Measurements from ENCODE around the gene WDR47.
A peak's percentile ranks its signal among the peaks of the same experiment; 100 is the strongest.
"Not testable (repeated sequence)": the region's sequence is repeated elsewhere in the genome, so short reads cannot be mapped to it uniquely, and the experiment has no call there.

The WDR47 gene

DNA sequence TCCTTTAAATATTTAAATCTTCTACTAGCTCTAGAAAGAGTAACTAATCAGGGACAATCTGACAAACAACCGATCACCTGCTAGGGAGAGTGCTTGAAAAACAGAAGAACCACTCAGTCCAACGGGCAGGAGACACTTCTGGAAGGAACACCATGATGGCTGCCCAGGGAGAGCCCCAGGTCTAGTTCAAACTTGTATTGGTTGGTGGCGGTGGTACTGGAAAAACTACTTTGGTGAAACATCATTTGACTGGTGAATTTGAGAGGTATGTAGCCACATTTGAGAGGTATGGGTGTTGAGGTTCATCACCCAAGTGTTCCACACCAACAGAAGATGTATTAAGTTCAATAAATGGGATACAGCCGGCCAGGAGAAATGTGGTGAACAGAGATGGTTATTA lies 4.8 kb upstream of the WDR47 start:
- H3K4me1 ChIP-seq (ENCODE audit: control insufficient read depth, insufficient read depth, low read length): no peaks in the 10 kb centered on the region
- no peak overlapping the region for H3K4me3 ChIP-seq (ENCODE audit: low read length)
- H3K36me3 ChIP-seq (ENCODE audit: control insufficient read depth, insufficient read depth, low read length): no peaks in the 10 kb centered on the region
- H3K9ac ChIP-seq (ENCODE audit: low read length): no peak overlapping the region
- H3K9me3 ChIP-seq (ENCODE audit: control insufficient read depth, low read length): no peaks in the 10 kb centered on the region
- no peaks in the 10 kb centered on the region for H3K27me3 ChIP-seq (ENCODE audit: control insufficient read depth, insufficient read depth, low read length)

DNA sequence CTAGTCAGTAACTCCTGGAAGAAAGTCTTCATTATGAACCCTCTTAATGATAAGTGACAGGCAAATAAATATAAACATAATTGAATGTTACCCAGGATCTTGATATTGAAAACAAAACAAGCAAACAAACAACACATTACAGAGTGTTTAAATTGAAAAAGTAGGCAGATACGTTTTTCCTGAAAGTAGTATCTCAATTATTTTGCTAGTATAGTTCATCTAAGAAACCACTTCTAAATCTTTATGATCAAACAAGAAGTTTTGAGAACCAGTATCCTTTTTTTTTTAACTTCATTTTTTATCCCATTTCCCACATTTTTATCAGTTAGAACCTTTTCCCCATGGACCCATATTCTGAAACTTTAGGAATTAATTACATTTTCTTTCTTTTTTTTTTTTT lies 3.7 kb upstream of the WDR47 start:
- Histone ChIP-seq H3K4me3 (ENCODE audit: low read length) (no peak overlapping the region), H3K27me3 (ENCODE audit: control insufficient read depth, insufficient read depth, low read length) (no peaks in the 10 kb centered on the region), H3K36me3 (ENCODE audit: control insufficient read depth, insufficient read depth, low read length) (no peaks in the 10 kb centered on the region), H3K9me3 (ENCODE audit: control insufficient read depth, low read length) (no peaks in the 10 kb centered on the region), H3K9ac (ENCODE audit: low read length) (no peak overlapping the region), H3K4me1 (ENCODE audit: control insufficient read depth, insufficient read depth, low read length) (no peaks in the 10 kb centered on the region)

DNA sequence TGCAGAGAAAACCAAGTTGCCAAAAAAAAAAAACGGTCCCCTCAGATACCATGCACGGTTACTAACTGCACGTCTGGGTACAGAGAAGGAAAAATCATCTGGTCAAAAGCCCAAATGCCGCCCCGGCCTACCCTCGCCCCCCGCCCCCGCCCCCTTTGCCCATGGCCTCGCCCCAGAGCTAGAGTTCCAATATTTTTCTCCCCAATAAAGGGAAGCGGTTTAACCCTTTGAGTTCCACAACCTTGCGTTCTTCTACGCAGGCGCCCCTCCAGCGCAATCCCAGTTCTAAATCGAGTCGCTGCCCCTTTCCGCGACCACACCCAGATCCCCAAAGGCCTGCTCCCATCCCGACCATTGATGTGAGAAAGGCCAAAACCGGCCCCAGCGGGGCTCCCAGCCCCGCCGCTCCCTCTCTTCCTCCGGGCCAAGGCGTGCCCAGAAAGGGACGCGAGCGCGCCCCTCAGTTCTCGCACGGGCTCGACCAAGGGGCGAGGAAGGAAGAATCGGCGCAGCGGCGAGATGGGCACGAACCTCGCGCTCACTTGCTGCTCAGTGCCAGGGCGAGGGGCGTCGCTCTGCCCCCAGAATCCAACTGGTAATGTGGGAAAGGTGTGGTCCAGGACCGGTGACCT lies 797 bp downstream of the WDR47 start:
- H3K36me3 ChIP-seq (ENCODE audit: control insufficient read depth, insufficient read depth, low read length): no peaks in the 10 kb centered on the region
- H3K9ac ChIP-seq (ENCODE audit: low read length): peak overlapping the region; percentile 86
- H3K4me1 ChIP-seq (ENCODE audit: control insufficient read depth, insufficient read depth, low read length): no peaks in the 10 kb centered on the region
- no peaks in the 10 kb centered on the region for H3K9me3 ChIP-seq (ENCODE audit: control insufficient read depth, low read length)
- H3K27me3 ChIP-seq (ENCODE audit: control insufficient read depth, insufficient read depth, low read length): no peaks in the 10 kb centered on the region
- H3K4me3 ChIP-seq (ENCODE audit: low read length): peak overlapping the region; percentile 77

DNA sequence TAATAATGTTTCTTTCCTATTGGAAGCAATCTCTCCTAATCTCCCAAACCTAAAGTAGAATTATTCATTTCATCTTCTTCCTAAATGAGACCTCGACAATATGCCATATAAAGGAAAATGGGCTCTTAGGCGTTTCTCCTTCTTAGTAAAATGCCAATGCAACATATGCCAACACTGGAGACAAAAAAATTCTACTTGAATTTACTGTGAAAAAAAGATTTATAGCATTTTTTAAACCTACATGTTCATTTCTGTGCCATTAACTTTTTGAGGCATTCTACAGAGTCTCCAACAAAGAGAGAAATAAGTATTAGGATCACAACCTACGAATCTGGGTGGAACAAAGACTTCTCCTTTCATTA lies 1.3 kb downstream of the WDR47 start:
- no peaks in the 10 kb centered on the region for H3K27me3 ChIP-seq (ENCODE audit: control insufficient read depth, insufficient read depth, low read length)
- H3K4me3 ChIP-seq (ENCODE audit: low read length): no peak overlapping the region
- no peaks in the 10 kb centered on the region for H3K36me3 ChIP-seq (ENCODE audit: control insufficient read depth, insufficient read depth, low read length)
- H3K9ac ChIP-seq (ENCODE audit: low read length): peak overlapping the region; percentile 86
- no peaks in the 10 kb centered on the region for H3K9me3 ChIP-seq (ENCODE audit: control insufficient read depth, low read length)
- no peaks in the 10 kb centered on the region for H3K4me1 ChIP-seq (ENCODE audit: control insufficient read depth, insufficient read depth, low read length)

DNA sequence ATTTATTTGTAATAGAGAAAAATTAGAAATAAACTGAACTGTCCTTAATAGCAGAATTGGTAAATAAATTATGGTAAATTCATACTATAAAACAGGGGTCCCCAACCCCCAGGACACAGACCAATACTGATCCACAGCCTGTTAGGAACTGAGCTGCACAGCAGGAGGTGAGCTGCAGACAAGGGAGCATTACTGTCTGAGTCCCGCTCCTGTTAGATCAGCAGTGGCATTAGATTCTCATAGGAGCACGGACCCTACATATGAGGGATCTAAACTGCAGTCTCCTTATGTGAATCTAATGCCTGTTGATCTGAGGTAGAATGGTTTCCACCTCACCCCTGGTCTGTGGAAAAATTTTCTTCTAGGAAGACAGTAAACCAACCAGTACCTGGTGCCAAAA lies 7.5 kb downstream of the WDR47 start:
- H3K9me3 ChIP-seq (ENCODE audit: control insufficient read depth, low read length): no peaks in the 10 kb centered on the region
- H3K4me3 ChIP-seq (ENCODE audit: low read length): no peak overlapping the region
- H3K27me3 ChIP-seq (ENCODE audit: control insufficient read depth, insufficient read depth, low read length): no peaks in the 10 kb centered on the region
- H3K36me3 ChIP-seq (ENCODE audit: control insufficient read depth, insufficient read depth, low read length): no peaks in the 10 kb centered on the region
- no peaks in the 10 kb centered on the region for H3K4me1 ChIP-seq (ENCODE audit: control insufficient read depth, insufficient read depth, low read length)
- H3K9ac ChIP-seq (ENCODE audit: low read length): no peak overlapping the region

DNA sequence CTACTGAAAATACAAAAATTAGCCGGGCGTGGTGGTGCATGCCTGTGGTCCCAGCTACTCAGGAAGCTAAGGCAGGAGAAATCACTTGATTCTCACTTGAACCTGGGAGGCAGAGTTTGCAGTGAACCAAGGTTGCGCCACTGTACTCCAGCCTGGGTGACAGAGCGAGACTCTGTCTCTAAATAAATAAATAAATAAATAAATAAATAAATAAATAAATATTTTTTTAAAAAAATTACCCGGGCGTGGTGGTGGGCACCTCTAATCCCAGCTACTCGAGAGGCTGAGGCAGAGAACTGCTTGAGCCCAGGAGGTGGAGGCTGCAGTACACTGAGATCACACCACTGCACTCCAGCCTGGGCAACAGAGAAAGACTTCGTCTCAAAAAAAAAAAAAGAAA lies 12.4 kb downstream of the WDR47 start:
- not testable (repeated sequence) for H3K9me3 ChIP-seq (ENCODE audit: control insufficient read depth, low read length); H3K9ac ChIP-seq (ENCODE audit: low read length); H3K27me3 ChIP-seq (ENCODE audit: control insufficient read depth, insufficient read depth, low read length); H3K4me3 ChIP-seq (ENCODE audit: low read length); H3K36me3 ChIP-seq (ENCODE audit: control insufficient read depth, insufficient read depth, low read length); H3K4me1 ChIP-seq (ENCODE audit: control insufficient read depth, insufficient read depth, low read length)

DNA sequence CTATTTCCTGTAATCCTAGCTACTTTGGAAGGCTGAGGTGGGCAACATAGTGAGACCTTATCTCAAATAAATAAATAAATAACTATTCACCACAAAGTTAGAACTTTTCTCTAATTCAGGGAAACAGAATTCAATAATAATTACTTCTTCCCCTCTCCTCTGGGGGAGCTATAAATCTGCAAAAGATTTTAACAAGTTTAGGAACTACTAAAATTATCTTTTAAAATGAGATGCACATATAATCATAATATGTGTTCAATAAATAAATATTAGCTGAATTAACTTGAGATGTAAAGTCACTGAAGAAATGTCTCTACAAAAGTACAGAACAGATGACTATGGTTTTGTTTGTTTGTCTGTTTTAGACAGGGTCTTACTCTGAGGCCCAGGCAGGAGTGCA lies 14.1 kb downstream of the WDR47 start:
- H3K9me3 ChIP-seq (ENCODE audit: control insufficient read depth, low read length): no peaks in the 10 kb centered on the region
- H3K4me3 ChIP-seq (ENCODE audit: low read length): no peak overlapping the region
- no peaks in the 10 kb centered on the region for H3K4me1 ChIP-seq (ENCODE audit: control insufficient read depth, insufficient read depth, low read length)
- H3K36me3 ChIP-seq (ENCODE audit: control insufficient read depth, insufficient read depth, low read length): no peaks in the 10 kb centered on the region
- H3K9ac ChIP-seq (ENCODE audit: low read length): no peak overlapping the region
- no peaks in the 10 kb centered on the region for H3K27me3 ChIP-seq (ENCODE audit: control insufficient read depth, insufficient read depth, low read length)

DNA sequence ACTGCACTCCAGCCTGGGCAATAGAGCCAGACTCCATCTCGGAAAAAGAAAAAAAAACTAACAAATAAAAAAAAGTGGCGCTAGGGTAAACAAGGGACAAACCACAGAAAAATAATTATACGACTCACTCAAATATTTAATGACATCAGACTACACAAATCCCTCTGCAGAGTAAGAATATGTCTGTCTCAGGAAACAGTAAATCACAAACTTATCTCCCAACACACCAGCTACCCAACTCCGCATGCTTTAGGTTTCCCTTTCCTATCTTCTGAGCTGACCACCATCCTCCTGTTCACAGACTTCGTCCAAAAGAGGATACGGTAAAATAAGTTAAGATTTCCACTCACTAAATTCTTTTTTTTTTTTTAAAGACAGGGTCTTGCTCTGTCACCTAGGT lies 16.2 kb downstream of the WDR47 start:
- H3K36me3 ChIP-seq (ENCODE audit: control insufficient read depth, insufficient read depth, low read length): no peaks in the 10 kb centered on the region
- H3K4me1 ChIP-seq (ENCODE audit: control insufficient read depth, insufficient read depth, low read length): no peaks in the 10 kb centered on the region
- no peaks in the 10 kb centered on the region for H3K9me3 ChIP-seq (ENCODE audit: control insufficient read depth, low read length)
- no peak overlapping the region for H3K9ac ChIP-seq (ENCODE audit: low read length)
- H3K4me3 ChIP-seq (ENCODE audit: low read length): no peak overlapping the region
- H3K27me3 ChIP-seq (ENCODE audit: control insufficient read depth, insufficient read depth, low read length): no peaks in the 10 kb centered on the region

- Histone ChIP-seq H3K4me1 (ENCODE audit: control insufficient read depth, insufficient read depth, low read length) (no peaks in the 10 kb centered on the region), H3K27me3 (ENCODE audit: control insufficient read depth, insufficient read depth, low read length) (no peaks in the 10 kb centered on the region), H3K9ac (ENCODE audit: low read length) (no peak overlapping the region), H3K9me3 (ENCODE audit: control insufficient read depth, low read length) (no peaks in the 10 kb centered on the region), H3K36me3 (ENCODE audit: control insufficient read depth, insufficient read depth, low read length) (no peaks in the 10 kb centered on the region), H3K4me3 (ENCODE audit: low read length) (no peak overlapping the region)
Observed at GRCh38 chr1:109024646-109025045, 17.3 kb downstream of the WDR47 start.

DNA sequence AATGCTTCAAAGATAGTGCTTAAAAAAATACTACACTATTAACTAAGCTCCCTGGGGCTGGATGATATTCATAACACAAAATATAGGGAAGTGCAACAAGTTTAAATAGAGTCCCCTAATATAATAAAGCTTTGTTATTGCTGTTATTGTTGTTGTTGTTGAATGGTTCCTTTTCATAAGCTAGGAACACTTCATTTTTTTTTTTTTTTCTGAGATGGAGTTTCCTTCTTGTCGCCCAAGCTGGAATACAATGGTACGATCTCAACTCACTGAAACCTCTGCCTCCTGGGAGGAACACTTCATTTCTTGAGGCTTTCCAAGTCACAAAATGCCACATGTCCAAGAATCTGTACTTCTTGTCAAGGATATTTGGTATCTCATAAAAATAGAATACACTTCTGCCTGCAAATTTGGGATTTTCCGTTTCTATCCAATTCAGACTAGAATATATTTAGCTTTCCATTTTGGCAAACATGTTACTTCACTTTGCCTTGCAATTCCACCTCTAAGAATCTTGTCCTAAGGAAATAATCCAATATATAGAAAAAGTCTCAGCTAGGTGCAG lies 21.1 kb downstream of the WDR47 start:
- H3K4me3 ChIP-seq (ENCODE audit: low read length): no peak overlapping the region
- no peak overlapping the region for H3K9ac ChIP-seq (ENCODE audit: low read length)
- no peaks in the 10 kb centered on the region for H3K4me1 ChIP-seq (ENCODE audit: control insufficient read depth, insufficient read depth, low read length)
- H3K27me3 ChIP-seq (ENCODE audit: control insufficient read depth, insufficient read depth, low read length): no peaks in the 10 kb centered on the region
- no peaks in the 10 kb centered on the region for H3K36me3 ChIP-seq (ENCODE audit: control insufficient read depth, insufficient read depth, low read length)
- H3K9me3 ChIP-seq (ENCODE audit: control insufficient read depth, low read length): no peaks in the 10 kb centered on the region

- H3K4me3 ChIP-seq (ENCODE audit: low read length); H3K9me3 ChIP-seq (ENCODE audit: control insufficient read depth, low read length); H3K36me3 ChIP-seq (ENCODE audit: control insufficient read depth, insufficient read depth, low read length); H3K9ac ChIP-seq (ENCODE audit: low read length); H3K4me1 ChIP-seq (ENCODE audit: control insufficient read depth, insufficient read depth, low read length); H3K27me3 ChIP-seq (ENCODE audit: control insufficient read depth, insufficient read depth, low read length): not testable (repeated sequence)
Observed at GRCh38 chr1:109017719-109018118, 24.2 kb downstream of the WDR47 start.

- H3K4me3 ChIP-seq (ENCODE audit: low read length): no peak overlapping the region
- H3K9me3 ChIP-seq (ENCODE audit: control insufficient read depth, low read length): no peaks in the 10 kb centered on the region
- H3K4me1 ChIP-seq (ENCODE audit: control insufficient read depth, insufficient read depth, low read length): no peaks in the 10 kb centered on the region
- H3K36me3 ChIP-seq (ENCODE audit: control insufficient read depth, insufficient read depth, low read length): no peaks in the 10 kb centered on the region
- no peaks in the 10 kb centered on the region for H3K27me3 ChIP-seq (ENCODE audit: control insufficient read depth, insufficient read depth, low read length)
- H3K9ac ChIP-seq (ENCODE audit: low read length): no peak overlapping the region
Observed at GRCh38 chr1:109017134-109017533, 24.8 kb downstream of the WDR47 start.

- no peaks in the 10 kb centered on the region for H3K27me3 ChIP-seq (ENCODE audit: control insufficient read depth, insufficient read depth, low read length)
- H3K9ac ChIP-seq (ENCODE audit: low read length): no peak overlapping the region
- H3K4me3 ChIP-seq (ENCODE audit: low read length): no peak overlapping the region
- no peaks in the 10 kb centered on the region for H3K4me1 ChIP-seq (ENCODE audit: control insufficient read depth, insufficient read depth, low read length)
- H3K9me3 ChIP-seq (ENCODE audit: control insufficient read depth, low read length): no peaks in the 10 kb centered on the region
- no peaks in the 10 kb centered on the region for H3K36me3 ChIP-seq (ENCODE audit: control insufficient read depth, insufficient read depth, low read length)
Observed at GRCh38 chr1:109011335-109011734, 30.6 kb downstream of the WDR47 start.
